Stimulated activated CD8-positive, alpha-beta memory T cell treated with anti-CD3 and anti-CD28 coated beads, Interleukin-12 subunit alpha, Interleukin-12 subunit beta, amount 100 ng/mL, for 24 hours (primary cell): Measurements from ENCODE around the gene TTC13.

Experiments used
- DNase-seq: peaks from one replicate; pipeline ENCODE4 v3.0.0-alpha.2; 2020; ENCODE audit errors: extremely low read depth

The TTC13 gene

GRCh38 chr1:230870916-230871315 is 107.7 kb downstream of the TTC13 start:
- no peak for DNase-seq

- DNase-seq, result no peak
Measured at GRCh38 chr1:230869500-230869899, 109.2 kb downstream of the TTC13 start.

GRCh38 chr1:230868736-230869385 is 109.8 kb downstream of the TTC13 start:
- no peak for DNase-seq

GRCh38 chr1:230867903-230868735 is 110.5 kb downstream of the TTC13 start, which contains the start of gene C1orf198:
TSS of gene C1orf198 (minus strand) at chr1:230868521. CDS start at chr1:230868512, 9 bp downstream.
- DNase-seq, result peak; percentile 31

- DNase-seq, result no peak
Measured at GRCh38 chr1:230867101-230867902, 111.4 kb downstream of the TTC13 start.

DNA sequence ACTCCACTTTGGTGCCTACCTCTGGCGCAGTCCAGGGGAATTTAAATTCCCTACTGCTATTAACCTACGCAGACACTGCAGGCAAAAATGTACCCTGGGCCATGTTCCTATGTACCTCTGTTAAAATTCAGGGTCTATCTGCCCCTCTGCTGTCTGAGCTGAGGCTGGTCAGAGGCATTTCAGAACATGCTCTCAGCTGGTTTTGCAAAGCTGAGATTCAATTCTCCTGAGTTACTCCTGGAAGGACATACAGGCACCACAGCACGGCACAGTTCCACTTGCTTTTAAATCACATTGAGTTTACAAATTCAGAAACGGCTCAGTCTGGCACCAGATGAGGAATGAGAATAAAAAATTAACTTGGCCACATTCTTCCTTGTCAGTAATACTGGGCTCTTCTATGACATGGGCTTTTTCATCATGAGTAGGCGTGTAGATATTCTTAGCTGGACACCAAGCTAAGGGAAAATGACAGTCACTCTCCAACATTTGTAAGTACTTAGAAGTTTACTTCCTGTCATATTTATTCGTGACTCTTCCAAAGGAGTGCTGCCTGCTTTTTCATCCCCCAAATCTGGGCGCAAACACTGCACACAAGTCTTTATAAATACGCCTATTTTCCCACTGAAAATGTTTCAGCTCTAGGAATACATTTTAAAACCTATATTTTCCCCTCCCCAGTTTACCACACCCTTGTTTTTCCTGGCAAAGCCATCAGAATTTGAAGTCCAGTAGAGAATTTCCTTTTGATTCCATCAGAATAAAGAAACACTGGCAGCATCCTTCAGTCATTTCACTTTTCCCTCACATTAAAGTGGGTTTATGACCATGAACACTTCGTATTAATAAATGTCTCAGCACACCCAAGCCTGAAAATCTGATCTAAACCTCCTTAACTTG is 112.2 kb downstream of the TTC13 start:
- no peak for DNase-seq

DNA sequence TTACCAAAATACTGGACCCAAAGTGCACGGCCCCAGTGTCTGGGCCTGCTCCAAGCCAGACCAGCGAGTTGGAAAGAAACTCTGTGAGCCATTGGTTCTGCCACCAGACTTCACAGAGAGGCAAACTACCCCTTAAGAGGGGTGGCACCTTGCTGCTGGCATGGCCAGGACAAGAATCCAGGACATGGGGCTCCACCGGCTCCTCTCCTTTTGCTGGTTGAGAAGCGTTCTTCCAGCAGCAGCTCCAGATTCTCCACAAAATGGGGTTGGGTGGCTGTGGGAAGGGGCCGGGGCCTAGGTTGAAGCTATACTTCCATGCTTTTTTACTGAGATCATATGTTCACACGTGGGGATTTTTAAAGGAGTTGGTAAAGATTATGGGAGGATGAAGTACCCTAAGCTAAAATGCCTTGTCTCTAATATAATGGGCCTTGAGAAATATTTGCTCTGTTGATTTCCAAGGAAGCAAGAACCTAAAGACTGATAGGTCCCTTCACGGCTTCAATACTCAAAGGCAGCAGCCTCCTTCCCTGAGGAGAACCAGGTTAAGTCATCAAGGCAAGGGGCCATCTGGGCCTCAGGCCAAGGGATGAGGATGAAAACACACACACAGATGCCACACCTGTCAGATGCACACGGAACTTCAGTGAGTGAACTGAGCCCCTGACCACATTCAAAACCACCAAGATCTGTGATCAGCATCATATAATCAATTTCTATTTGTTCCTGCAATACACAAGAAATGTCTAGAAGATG is 113.4 kb downstream of the TTC13 start:
- DNase-seq, result no peak

DNA sequence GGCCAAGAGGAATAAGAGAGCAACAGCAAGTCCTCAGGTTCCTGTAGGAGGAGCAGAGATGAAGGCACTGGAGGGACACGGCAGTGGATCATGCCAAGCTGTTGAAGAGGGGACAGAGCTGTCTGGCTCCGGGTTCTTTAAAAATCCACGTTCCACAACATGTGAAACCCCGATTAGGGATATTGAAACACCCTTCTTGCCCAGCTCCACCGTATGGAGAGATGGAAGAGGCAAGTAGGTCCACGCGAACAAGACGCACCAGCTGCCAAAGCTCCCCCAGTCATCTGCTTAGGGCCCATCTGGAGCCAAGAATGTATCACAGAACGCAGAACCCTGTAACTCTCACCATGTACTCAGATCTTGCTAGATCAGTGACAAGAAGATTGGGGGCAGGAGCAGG is 114.2 kb downstream of the TTC13 start:
- no peak for DNase-seq

- no peak for DNase-seq
Measured at GRCh38 chr1:230863449-230863848, 115.2 kb downstream of the TTC13 start.

- DNase-seq, result no peak
Measured at GRCh38 chr1:230861970-230862595, 116.6 kb downstream of the TTC13 start.

DNA sequence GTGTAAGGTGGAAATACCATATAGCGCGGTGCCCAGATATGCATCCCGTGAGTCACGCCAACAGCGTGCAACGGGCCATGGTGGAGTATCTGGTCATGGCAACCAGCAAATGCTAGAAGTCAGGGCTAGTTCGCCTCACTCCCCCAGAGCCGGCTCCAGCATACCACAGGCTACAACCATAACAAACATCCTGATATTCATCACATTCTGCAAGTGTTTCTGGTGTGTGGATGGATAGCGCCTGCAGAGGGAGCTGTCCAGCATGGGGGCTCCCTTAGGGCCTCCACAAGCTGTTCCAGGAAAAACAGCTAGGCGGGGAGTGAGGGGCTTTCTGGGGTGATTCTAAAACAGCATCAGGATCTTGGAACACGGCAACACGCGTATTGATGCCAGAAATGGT is 117.2 kb downstream of the TTC13 start:
- no peak for DNase-seq

GRCh38 chr1:230860617-230861384 is 117.9 kb downstream of the TTC13 start:
- no peak for DNase-seq

DNA sequence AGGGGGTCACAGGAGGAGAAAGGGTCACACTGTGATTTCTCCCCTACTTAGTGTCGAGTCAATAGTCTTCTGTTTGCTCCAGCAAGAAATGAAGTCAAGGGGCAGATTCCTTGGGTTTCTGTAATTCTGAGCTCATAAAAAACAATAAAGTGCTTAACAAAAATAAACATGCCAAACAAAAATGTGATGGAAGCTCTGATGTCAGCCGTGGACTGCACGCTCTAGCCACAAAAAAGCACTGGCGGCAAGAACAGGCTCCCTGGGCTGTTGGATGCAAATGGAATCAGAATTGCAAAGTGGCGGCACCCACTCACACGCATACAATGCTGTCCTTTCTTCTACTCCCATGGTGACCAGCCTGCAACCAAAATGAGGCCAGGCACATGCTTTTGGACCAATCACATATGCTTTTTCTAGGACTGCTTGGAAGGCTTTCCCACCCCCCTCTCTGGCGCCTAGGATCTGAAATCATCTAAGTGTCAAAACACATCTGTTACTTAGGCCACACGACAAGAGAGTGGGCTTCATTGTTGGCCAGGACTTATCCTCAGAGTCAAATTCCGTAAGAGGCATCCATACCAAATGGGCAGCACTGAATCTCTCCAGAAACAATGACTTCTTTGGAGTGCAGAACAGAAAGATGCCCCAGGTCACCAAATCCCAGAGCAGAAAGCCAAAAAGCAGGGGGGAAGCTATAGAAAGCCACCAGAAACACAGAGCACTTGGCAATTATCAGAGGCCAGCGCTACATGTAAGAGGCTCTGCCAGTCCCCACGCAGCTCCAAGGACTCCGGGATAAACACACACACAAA is 119.5 kb downstream of the TTC13 start:
- DNase-seq, result no peak

DNA sequence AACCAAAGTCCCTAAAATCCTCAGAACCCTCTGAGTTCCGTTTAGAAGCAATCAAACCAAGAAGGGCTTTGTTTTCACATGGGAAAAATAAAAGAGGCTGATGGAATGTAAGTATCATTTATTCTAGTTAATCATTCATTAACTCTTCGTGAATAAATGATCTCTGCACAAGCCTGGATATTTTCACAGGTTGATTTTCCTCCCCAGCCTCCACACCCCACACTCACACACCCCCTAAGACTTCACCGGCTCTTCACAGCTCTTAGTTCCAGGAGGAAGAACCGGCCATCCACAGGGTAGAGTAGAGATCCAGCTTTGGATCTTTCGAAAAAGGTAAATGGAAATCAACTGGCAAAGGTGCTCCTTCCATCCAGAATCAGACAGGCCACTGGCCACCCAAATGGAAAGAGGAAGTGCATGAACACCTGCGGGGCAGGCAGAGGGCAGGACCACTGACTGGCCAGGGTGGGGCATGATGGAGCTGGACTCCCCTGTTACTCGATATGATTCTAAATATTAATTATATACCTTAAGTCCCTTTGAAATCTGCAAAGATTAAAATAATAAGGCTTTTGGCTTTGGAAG is 120.3 kb downstream of the TTC13 start:
- no peak for DNase-seq

GRCh38 chr1:230857822-230858221 is 120.8 kb downstream of the TTC13 start:
- no peak for DNase-seq

DNA sequence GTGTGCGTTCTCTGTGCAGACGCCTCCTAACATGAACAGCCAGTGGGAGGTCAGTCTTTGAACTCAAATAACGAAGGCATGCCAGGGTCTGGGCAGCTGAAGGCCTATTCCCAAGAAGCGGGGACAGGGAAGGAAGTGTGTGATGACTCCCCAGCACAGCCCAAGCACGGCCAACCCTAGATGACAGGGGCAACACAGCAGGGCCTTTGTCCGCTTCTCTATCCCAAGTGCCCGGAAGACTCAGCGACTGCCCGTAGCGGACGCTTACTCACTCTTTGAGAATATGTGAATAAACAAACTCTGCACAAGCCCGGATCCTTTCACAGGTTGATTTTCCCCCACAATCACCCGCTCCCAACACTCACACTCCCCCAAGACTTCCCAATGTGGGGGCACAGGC is 121.6 kb downstream of the TTC13 start:
- no peak for DNase-seq
